Caco-2 (cell line): Measurements from ENCODE around the gene FAM81A. TPM values are rescaled to one million over a fixed set of nuclear protein-coding genes. Genes with fewer than 3 reads are reported as not detected.

ENCODE experiments used
- BruUV-seq: library from RNA; stranded (reverse); fragments of 400-500 nt; replicated peaks from 2 replicates; lab custom pipeline; 2021; lab: Mats Ljungman, UMichigan
- CTCF ChIA-PET: fragments of 300-600 bp; sonication (Branson Sonifier 250); formaldehyde crosslinking; loops from one replicate; lab custom pipeline; 2022; ENCODE audit warnings: antibody characterized with exemption; lab: Charles Lee
- POLR2A ChIA-PET: fragments of 300-600 bp; sonication (Branson Sonifier 250); formaldehyde crosslinking; loops from one replicate; lab custom pipeline; 2022; ENCODE audit warnings: antibody characterized with exemption; lab: Charles Lee
- DNase-seq, 2 experiments: peaks; one replicate each; pipeline versions ENCODE4 v3.0.0 to v3.0.0-alpha.2; 2020 to 2022
- H3K27me3 ChIP-seq: replicated peaks from 2 replicates; pipeline ENCODE4 v1.6.0; 2011; ENCODE audit warnings: low read length; ENCODE audit not compliant: control insufficient read depth, insufficient read depth
- H3K36me3 ChIP-seq: 2 replicates; pipeline ENCODE4 v1.5.1; 2011; ENCODE audit warnings: low read length; ENCODE audit not compliant: control insufficient read depth, insufficient read depth
- H3K4me1 ChIP-seq: fragments of 250-450 bp; sonication (Bioruptor Pico); 2 replicates; pipeline ENCODE4 v1.5.1; 2020; ENCODE audit warnings: mild to moderate bottlenecking
- H3K4me3 ChIP-seq: 2 replicates; pipeline ENCODE4 v1.5.1; 2011; ENCODE audit warnings: low read depth, mild to moderate bottlenecking, control low read depth, low read length
- H3K9me3 ChIP-seq: fragments of 250-450 bp; sonication (Bioruptor Pico); 2 replicates; pipeline ENCODE4 v1.5.1; 2020; ENCODE audit warnings: mild to moderate bottlenecking, moderate library complexity
- H3K27ac Mint-ChIP-seq: one replicate; pipeline ENCODE4 v1.8.0; 2022; ENCODE audit warnings: mixed read lengths; ENCODE audit not compliant: unreplicated experiment
- H3K27me3 Mint-ChIP-seq: one replicate; pipeline ENCODE4 v1.8.0; 2022; ENCODE audit warnings: mixed read lengths; ENCODE audit not compliant: insufficient read depth, unreplicated experiment
- H3K36me3 Mint-ChIP-seq: one replicate; pipeline ENCODE4 v1.8.0; 2022; ENCODE audit warnings: mild to moderate bottlenecking, mixed read lengths; ENCODE audit not compliant: insufficient read depth, unreplicated experiment
- H3K4me1 Mint-ChIP-seq: one replicate; pipeline ENCODE4 v1.8.0; 2022; ENCODE audit warnings: low read depth, mixed read lengths; ENCODE audit not compliant: unreplicated experiment
- H3K4me3 Mint-ChIP-seq: one replicate; pipeline ENCODE4 v1.8.0; 2022; ENCODE audit warnings: mild to moderate bottlenecking, moderate library complexity, mixed read lengths; ENCODE audit not compliant: unreplicated experiment
- H3K9me3 Mint-ChIP-seq: one replicate; pipeline ENCODE4 v1.8.0; 2022; ENCODE audit warnings: mixed read lengths; ENCODE audit not compliant: unreplicated experiment
- intact Hi-C: fragments of 100-400 bp; cut with micrococcal nuclease; formaldehyde crosslinking; loops from one replicate; pipeline ENCODE4 v1.10.0; 2022; ENCODE audit not compliant: unreplicated experiment
- total RNA-seq: library from RNA; stranded (reverse); gene quantifications from 2 replicates; pipeline ENCODE4 v1.2.3, GENCODE V29; 2022
- TF ChIP-seq, protein P1 (sequence below), 2 experiments: fragments of 200-600 bp in 1 of 2; IDR thresholded peaks; 1 replicate in 1 of 2; 2 replicates in 1 of 2; pipeline versions ENCODE4 v1.5.1 to v1.8.0; 2011 to 2022; ENCODE audit warnings: antibody characterized with exemption in 1 of 2, control low read depth in 1 of 2, inconsistent platforms in 1 of 2, low read depth in 1 of 2, low read length in 1 of 2, mild to moderate bottlenecking in 1 of 2, moderate library complexity in 1 of 2; ENCODE audit not compliant: insufficient read depth in 1 of 2, severe bottlenecking in 1 of 2, unreplicated experiment in 1 of 2

Gene FAM81A
- total RNA-seq, 1 experiment from 2014 or later = 6.8 TPM

DNA sequence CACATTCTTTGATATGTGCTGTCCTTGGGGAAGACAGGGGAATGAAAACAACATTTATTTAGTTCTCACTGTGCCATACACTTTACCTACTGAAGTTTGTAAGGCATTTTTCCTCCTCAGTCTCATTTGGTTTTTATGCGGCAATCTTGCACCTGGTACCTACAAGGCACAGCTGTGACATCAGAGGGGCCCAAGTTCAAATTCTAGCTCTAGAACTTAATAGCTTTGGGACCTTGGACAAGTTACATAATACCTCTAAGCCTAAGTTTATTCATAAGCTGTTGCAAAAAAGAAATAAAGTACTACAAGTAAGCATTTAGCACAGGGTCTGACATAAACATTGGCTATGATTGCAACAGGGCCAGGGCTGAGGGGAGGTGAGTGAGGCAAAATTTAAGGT lies 5.6 kb upstream of the FAM81A start:
- Mint-ChIP-seq H3K36me3 (no peaks in the 10 kb centered on the region), H3K4me1 (peaks cover 6% of the 10 kb centered on the region), H3K4me3 (no peak overlapping the region), H3K9me3 (peaks cover 5% of the 10 kb centered on the region), H3K27ac (no peak overlapping the region), H3K27me3 (peaks cover 2% of the 10 kb centered on the region)
- Histone ChIP-seq H3K9me3 (peaks cover 11% of the 10 kb centered on the region), H3K4me3 (no peak overlapping the region), H3K4me1 (peaks cover 3% of the 10 kb centered on the region; the same call in 1 of the 2 replicates), H3K36me3 (no peaks in the 10 kb centered on the region), H3K27me3 (no peaks in the 10 kb centered on the region)
- ChIA-PET CTCF (no interaction called here), POLR2A (no interaction called here)
- TF ChIP-seq, protein P1, sequence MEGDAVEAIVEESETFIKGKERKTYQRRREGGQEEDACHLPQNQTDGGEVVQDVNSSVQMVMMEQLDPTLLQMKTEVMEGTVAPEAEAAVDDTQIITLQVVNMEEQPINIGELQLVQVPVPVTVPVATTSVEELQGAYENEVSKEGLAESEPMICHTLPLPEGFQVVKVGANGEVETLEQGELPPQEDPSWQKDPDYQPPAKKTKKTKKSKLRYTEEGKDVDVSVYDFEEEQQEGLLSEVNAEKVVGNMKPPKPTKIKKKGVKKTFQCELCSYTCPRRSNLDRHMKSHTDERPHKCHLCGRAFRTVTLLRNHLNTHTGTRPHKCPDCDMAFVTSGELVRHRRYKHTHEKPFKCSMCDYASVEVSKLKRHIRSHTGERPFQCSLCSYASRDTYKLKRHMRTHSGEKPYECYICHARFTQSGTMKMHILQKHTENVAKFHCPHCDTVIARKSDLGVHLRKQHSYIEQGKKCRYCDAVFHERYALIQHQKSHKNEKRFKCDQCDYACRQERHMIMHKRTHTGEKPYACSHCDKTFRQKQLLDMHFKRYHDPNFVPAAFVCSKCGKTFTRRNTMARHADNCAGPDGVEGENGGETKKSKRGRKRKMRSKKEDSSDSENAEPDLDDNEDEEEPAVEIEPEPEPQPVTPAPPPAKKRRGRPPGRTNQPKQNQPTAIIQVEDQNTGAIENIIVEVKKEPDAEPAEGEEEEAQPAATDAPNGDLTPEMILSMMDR (IDR thresholded peaks at IDR 0.05; ENCODE audit: insufficient read depth in 1 of 2, low read depth in 1 of 2, low read length in 1 of 2, severe bottlenecking in 1 of 2, unreplicated experiment in 1 of 2) = no peak
- no peak for DNase-seq
- intact Hi-C loops = no loop called here
- no TSS peak for BruUV-seq

- Mint-ChIP-seq H3K27ac (no peak overlapping the region), H3K4me3 (no peak overlapping the region), H3K36me3 (no peaks in the 10 kb centered on the region), H3K4me1 (peaks cover 6% of the 10 kb centered on the region), H3K9me3 (no peaks in the 10 kb centered on the region), H3K27me3 (peaks cover 2% of the 10 kb centered on the region)
- no TSS peak for BruUV-seq
- Histone ChIP-seq H3K36me3 (no peaks in the 10 kb centered on the region), H3K27me3 (no peaks in the 10 kb centered on the region), H3K9me3 (peaks cover 2% of the 10 kb centered on the region; the same call in 1 of the 2 replicates), H3K4me3 (no peak overlapping the region), H3K4me1 (peaks cover 8% of the 10 kb centered on the region; the same call in 1 of the 2 replicates)
- ChIA-PET POLR2A (no interaction called here), CTCF (no interaction called here)
- DNase-seq = no peak
- intact Hi-C loops = no loop called here
- TF ChIP-seq, protein P1 (IDR thresholded peaks at IDR 0.05; ENCODE audit: insufficient read depth in 1 of 2, low read depth in 1 of 2, low read length in 1 of 2, severe bottlenecking in 1 of 2, unreplicated experiment in 1 of 2) = no peak
Observed at GRCh38 chr15:59434481-59434880, 3.5 kb upstream of the FAM81A start.

DNA sequence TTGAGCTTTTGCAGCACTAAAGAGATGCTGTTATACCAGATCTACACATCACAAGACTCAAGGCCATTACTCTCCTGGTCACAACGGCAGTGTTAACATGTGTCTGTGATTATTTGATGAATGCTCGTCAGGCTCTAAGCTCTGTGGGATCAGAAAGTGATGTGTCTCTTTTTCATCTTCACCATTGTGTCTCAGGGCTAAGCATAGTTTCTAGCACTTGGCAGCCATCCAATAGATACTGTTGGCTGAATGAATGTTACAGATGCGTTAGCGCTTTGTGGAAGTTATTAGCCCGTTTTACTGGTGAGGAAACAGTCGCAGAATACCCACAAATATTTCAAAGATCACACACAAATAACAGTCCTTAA lies 1.2 kb upstream of the FAM81A start:
- BruUV-seq = no TSS peak

More for the DNA sequence above, 1.2 kb upstream of the FAM81A start:
- DNase-seq = no peak
- ChIA-PET CTCF (no interaction called here), POLR2A (no interaction called here)
- intact Hi-C loops = no loop called here
- Mint-ChIP-seq H3K27me3 (peaks cover 2% of the 10 kb centered on the region), H3K9me3 (no peaks in the 10 kb centered on the region), H3K27ac (no peak overlapping the region), H3K4me1 (peaks cover 6% of the 10 kb centered on the region), H3K4me3 (peak overlapping the region; percentile 78), H3K36me3 (no peaks in the 10 kb centered on the region)
- Histone ChIP-seq H3K9me3 (no peaks in the 10 kb centered on the region), H3K4me1 (peaks cover 8% of the 10 kb centered on the region; the same call in 1 of the 2 replicates), H3K27me3 (no peaks in the 10 kb centered on the region), H3K36me3 (no peaks in the 10 kb centered on the region), H3K4me3 (no peak overlapping the region)
- TF ChIP-seq, protein P1 (IDR thresholded peaks at IDR 0.05; ENCODE audit: insufficient read depth in 1 of 2, low read depth in 1 of 2, low read length in 1 of 2, severe bottlenecking in 1 of 2, unreplicated experiment in 1 of 2) = no peak
